Epithelial cell of proximal tubule (primary cell): Measurements from ENCODE around the gene KCNJ12. TPM values are rescaled to one million over a fixed set of nuclear protein-coding genes. Genes with fewer than 3 reads are reported as not detected.

ENCODE experiments used
- DNase-seq: peaks from one replicate; pipeline ENCODE4 v3.0.0-alpha.2; 2011; ENCODE audit warnings: low read depth
- H3K4me3 ChIP-seq: 2 replicates; pipeline ENCODE4 v1.5.1; 2011; ENCODE audit warnings: low read depth, mild to moderate bottlenecking, low read length
- total RNA-seq: library from RNA; depleted of rRNA; stranded (reverse); fragments of >200 nt; gene quantifications from 2 replicates; pipeline ENCODE4 v1.2.3, GENCODE V29; 2015
- TF ChIP-seq, protein P1 (sequence below): conservative IDR thresholded peaks from 2 replicates; pipeline ENCODE4 v1.5.1; 2012; ENCODE audit warnings: low read depth, mild to moderate bottlenecking, low read length

The KCNJ12 gene
- total RNA-seq, 1 donor from 2014 or later = 0.06 TPM

DNA sequence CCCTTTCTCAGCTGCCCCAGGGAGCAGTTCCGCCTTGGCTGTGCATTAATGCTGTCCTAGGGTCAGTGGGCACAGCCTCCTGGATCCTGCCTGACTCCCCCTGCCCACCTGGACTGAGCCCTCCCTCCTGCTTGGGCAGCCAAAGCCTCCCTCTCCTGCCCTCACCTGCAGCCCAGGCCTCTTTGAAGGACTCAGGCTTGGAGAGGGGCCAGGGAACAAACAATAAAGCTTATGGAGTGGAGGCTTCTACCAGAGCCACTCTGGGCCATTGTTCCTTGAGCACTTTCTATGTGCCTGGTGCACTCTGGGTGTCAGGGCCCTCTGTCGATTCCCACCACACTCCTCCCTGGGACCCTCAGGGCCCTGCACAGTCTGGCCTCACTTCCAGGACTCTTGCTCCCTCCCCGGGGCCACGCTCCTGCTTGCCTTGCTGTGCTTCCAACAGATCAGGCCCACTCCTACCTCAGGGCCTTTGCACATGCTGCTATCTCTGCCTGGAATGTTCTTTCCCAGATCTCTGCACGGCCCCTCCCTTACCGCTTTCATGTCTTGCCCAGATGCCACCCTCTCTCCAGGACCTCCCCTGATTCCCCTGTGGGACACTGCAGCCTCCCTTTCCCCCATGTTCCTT is 5.0 kb downstream of the KCNJ12 start:
- TF ChIP-seq, protein P1, sequence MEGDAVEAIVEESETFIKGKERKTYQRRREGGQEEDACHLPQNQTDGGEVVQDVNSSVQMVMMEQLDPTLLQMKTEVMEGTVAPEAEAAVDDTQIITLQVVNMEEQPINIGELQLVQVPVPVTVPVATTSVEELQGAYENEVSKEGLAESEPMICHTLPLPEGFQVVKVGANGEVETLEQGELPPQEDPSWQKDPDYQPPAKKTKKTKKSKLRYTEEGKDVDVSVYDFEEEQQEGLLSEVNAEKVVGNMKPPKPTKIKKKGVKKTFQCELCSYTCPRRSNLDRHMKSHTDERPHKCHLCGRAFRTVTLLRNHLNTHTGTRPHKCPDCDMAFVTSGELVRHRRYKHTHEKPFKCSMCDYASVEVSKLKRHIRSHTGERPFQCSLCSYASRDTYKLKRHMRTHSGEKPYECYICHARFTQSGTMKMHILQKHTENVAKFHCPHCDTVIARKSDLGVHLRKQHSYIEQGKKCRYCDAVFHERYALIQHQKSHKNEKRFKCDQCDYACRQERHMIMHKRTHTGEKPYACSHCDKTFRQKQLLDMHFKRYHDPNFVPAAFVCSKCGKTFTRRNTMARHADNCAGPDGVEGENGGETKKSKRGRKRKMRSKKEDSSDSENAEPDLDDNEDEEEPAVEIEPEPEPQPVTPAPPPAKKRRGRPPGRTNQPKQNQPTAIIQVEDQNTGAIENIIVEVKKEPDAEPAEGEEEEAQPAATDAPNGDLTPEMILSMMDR = no peak
- no peak for DNase-seq
- H3K4me3 ChIP-seq = no peak overlapping the region

DNA sequence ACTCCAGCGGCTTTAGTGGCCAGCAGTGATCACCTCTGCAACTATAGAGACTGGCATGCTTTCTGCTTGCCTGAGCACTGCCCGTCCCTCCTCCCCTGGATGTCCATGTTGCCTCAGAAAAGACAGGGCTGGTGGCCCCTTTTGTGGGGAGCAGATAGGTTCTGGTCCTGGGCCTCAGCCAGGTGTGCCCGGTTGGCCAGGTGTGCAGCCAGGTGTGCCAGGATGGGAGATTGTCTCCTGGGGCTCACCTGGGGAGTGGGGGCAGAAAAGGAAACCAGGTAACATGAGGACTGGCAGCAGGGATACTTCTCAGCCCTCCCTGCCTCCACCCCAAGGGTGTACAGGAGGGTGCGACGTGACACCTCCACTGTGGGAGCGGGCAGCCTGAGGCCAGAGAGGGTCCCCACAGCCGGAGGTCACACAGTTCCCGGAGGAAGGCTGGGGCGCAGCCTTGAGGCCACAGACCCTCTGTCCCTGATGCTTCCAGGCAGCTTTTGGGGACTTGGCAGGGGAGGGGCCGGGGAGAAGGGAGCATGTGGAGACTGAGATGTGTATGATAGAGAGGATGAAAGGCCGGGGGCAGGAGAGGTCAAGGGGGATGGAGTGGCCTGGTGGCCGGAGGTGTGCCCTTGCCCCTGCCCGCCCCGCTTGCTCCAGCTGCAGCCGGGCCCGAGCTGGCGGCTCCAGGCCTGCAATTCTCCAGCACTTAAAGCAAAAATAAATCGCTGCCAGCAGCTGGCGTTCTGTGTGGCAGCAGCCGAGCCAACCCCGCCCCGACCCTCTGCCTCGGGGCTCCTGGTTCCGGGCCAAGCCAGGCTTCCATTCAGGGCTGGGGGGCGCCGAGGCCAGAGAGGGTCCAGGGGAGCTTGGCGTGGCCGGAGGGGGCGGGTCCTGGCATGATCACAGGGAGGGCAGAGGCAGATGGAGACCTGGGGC is 6.7 kb downstream of the KCNJ12 start:
- no peak overlapping the region for H3K4me3 ChIP-seq
- no peak for DNase-seq
- TF ChIP-seq, protein P1 = no peak

DNA sequence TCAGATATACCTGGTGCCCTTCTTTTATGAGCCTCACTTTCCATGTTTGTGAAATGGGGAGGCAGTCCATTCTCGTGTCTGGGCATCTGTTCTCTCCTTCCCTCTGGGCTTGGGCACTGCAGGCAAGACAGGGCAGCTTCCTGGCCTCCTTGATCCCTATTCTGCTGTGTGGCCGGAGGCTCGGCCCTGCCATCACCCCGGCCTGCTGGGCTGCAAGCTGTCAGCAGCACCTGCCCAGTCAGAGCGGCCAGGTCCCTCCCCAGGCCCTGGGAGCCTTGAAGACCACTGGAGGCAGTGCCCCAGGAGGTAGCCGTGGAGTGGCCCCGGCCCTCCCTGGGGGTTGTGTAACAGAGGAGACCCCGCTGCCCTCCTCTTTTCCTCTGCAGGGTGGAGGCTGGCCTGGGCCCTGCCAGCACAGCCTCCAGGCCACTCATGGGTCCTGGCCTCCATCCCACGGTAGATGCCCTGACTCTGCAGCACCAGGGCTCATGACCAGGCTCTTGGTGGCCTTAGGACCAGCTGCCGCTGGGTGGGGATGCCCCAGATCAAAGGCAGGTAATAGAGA is 9.2 kb downstream of the KCNJ12 start:
- no peak for DNase-seq
- H3K4me3 ChIP-seq = no peak overlapping the region
- TF ChIP-seq, protein P1 = no peak

DNA sequence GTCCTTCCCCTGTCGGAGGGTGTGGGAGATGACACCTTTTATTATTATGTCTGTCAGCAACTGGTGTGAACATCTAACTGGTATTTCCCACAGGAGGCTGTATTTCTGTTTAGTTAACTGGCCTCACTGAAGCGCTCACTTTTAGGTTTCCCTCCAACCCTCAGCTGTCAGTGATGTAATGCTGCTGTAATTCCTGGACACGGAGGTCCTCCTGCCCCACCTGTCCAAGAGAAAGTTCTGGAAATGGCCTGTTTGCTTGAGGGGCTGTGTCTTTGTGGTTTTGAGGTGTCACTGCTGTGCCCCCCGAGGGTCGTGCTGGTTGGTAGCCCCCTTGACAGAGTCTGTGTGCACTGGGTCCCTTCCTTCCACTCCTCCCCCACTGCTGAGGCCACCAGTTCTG is 11.5 kb downstream of the KCNJ12 start:
- DNase-seq = no peak
- no peak overlapping the region for H3K4me3 ChIP-seq
- TF ChIP-seq, protein P1 = no peak

DNA sequence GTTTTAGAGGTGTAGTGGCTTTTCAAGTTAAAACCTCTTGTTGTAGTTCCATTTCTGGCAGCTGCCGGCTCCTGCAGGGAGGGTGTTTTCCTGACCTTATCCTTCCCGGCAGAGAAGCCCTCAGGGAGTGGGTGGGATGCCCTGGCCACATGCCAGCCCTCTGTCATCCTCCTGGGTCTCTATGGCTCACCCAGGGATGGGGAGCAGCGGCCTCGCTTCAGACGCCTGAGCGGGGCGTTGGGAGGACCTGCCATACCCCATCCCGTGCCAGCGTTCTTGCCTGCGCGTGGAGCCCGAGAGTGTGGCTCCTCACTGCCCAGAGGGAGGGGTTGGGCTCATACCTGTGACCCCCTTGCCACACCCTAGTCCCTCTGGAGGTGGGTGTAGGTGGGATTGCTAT is 11.9 kb downstream of the KCNJ12 start:
- DNase-seq = no peak
- no peak overlapping the region for H3K4me3 ChIP-seq
- TF ChIP-seq, protein P1 = no peak

DNA sequence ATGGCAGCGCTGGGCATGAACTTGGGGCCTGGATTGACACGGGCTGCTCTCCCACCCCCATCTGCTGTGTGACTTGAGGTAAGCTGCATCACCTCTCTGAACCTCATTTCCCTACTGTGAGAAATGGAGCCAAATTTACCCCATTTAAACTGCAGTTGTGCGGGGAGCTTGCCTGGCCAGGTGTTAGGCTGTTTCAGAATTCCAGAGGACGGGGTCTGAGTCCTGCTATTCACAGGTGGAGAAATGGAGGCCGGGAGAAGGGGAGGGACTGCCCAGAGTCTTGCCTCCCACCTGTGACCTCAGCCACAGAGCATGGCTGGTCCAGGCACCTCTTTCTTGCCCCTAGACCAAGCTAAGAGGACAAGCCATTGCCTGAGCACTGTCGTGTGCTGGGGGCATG is 12.8 kb downstream of the KCNJ12 start:
- DNase-seq = no peak
- TF ChIP-seq, protein P1 = no peak
- H3K4me3 ChIP-seq = no peak overlapping the region
